ENCODE data around the gene AKAP8L. TPM values are rescaled to one million over a fixed set of nuclear protein-coding genes. Genes with fewer than 3 reads are reported as not detected.

Gene AKAP8L
- total RNA-seq, 1 experiment from 2014 or later: 86.3 TPM

DNA sequence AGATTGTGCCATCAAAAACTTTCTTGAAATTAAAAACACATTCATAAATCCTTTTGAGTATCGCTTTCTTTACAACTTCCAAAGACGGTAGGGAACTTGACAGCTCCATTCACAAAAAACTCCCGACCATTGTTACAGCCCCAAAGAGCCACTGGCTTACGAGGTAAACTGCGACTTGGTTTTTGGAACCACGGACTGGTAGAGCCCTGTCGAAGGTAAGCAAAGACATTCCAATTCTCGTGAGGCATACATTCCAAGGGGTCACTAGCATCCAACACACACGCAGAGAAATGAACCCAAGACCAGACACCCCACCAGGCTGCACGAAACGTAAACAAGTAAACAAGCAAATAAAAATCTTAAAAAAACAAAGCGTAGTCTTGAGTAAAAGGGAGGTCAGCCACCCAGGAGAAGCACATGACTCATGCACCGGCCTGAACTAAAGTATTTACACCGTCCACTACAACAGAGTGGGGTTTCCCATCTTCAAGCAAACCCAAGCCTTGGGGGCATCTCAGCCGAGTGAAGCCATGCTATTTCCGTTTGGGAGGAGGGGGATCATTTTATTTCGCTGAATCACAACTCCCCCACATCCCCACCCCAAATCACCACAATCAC, 87.9 kb downstream of the AKAP8L start:
- DNase-seq (ENCODE audit: low spot score): no peak
- in situ Hi-C loops (cut with HindIII; ENCODE audit: low sequenced_read_pairs): no loop called here

Other genes starting within 250 kb of the AKAP8L start
- 13.5 and 16.4 TPM in 2 replicates for gene NOTCH3, start 218.0 kb downstream of the AKAP8L start, total RNA-seq (2014; rRNA removed; shearing (Covaris generic))
- gene EPHX3, start 186.5 kb downstream of the AKAP8L start, total RNA-seq (2014; rRNA removed; shearing (Covaris generic)): not detected in 2 replicates
- gene BRD4, start 86.4 kb downstream of the AKAP8L start, total RNA-seq (2014; rRNA removed; shearing (Covaris generic)): 7.4 and 8.6 TPM in 2 replicates
- gene AKAP8, start 39.2 kb downstream of the AKAP8L start, total RNA-seq (2014; rRNA removed; shearing (Covaris generic)): 19.6 and 25.3 TPM in 2 replicates
- 24.9 and 28.2 TPM in 2 replicates for gene WIZ, start 31.0 kb upstream of the AKAP8L start, total RNA-seq (2014; rRNA removed; shearing (Covaris generic))
- not detected in 2 replicates for gene RASAL3, start 45.6 kb upstream of the AKAP8L start, total RNA-seq (2014; rRNA removed; shearing (Covaris generic))
- not detected in 2 replicates for gene PGLYRP2, start 60.5 kb upstream of the AKAP8L start, total RNA-seq (2014; rRNA removed; shearing (Covaris generic))
- gene CYP4F22, start 89.5 kb upstream of the AKAP8L start, total RNA-seq (2014; rRNA removed; shearing (Covaris generic)): 0.80 and 2.8 TPM in 2 replicates
- gene CYP4F8, start 196.2 kb upstream of the AKAP8L start, total RNA-seq (2014; rRNA removed; shearing (Covaris generic)): not detected in 2 replicates
- not detected in 2 replicates for gene CYP4F3, start 221.9 kb upstream of the AKAP8L start, total RNA-seq (2014; rRNA removed; shearing (Covaris generic))